Gastrocnemius medialis (tissue), 4 donors: Measurements from ENCODE around the gene LGALS12.

Source experiments
- POLR2A ChIP-seq, 2 donors: fragments of 450-650 bp; IDR thresholded peaks; one replicate each; pipeline ENCODE4 v1.6.1; 2017; ENCODE audit warnings: antibody characterized with exemption in 2 of 2, mild to moderate bottlenecking in 2 of 2, moderate library complexity in 2 of 2
- TF ChIP-seq, protein P1 (sequence below), 5 experiments: fragments of 450-650 bp in 3 of 5; fragments of 200-600 bp in 2 of 5; sonication (generic) in 2 of 5; IDR thresholded peaks in 4 of 5; conservative IDR thresholded peaks in 1 of 5; 1 replicate in 4 of 5; 2 replicates in 1 of 5; pipeline ENCODE4 v1.5.1; 2016 to 2019; ENCODE audit warnings: antibody characterized with exemption in 5 of 5, mild to moderate bottlenecking in 3 of 5, moderate library complexity in 3 of 5

DNA sequence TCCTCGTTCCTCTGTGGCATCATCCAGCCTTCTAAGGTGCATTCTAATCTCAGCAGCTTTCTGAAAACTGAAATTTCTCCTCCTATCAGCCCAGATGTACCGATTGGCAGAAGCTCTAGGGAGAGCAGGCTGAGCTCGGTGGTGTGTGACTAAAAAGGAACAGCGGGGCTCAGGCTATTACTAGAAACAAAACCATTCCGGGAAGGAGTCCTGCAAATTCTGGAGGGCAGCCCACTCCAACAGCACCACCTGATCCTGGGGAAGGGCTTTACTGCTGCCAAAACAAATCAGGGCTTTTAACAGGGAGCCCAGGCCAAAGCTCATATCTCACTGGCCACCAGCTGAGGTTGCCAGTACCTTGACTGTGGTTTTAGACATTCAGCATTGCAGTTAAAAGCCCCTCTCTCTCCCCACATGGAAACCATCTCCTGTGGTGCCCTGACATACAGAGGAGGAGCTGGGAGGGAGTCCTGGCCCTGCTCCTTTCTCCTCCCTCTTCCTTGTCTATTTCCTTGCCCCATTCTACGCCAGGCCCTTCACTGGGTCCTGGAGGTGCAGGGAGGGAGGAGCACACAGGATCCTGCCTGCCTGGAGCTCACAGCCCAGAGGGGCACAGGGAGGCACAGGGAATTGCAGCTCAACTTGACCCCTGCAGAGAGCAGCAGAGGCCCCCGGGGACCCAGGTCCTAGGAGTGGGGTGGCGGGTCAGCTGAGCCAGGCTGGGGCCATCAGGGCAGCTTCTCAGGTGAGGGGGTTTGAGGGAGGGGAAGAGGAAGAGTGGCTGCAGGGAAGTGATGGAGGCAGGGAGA is 31.6 kb downstream of the LGALS12 start:
- TF ChIP-seq, protein P1, sequence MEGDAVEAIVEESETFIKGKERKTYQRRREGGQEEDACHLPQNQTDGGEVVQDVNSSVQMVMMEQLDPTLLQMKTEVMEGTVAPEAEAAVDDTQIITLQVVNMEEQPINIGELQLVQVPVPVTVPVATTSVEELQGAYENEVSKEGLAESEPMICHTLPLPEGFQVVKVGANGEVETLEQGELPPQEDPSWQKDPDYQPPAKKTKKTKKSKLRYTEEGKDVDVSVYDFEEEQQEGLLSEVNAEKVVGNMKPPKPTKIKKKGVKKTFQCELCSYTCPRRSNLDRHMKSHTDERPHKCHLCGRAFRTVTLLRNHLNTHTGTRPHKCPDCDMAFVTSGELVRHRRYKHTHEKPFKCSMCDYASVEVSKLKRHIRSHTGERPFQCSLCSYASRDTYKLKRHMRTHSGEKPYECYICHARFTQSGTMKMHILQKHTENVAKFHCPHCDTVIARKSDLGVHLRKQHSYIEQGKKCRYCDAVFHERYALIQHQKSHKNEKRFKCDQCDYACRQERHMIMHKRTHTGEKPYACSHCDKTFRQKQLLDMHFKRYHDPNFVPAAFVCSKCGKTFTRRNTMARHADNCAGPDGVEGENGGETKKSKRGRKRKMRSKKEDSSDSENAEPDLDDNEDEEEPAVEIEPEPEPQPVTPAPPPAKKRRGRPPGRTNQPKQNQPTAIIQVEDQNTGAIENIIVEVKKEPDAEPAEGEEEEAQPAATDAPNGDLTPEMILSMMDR (IDR thresholded peaks at IDR 0.05 in 4 of 5, conservative IDR thresholded peaks at IDR 0.05 in 1 of 5): no peak
- peak in 1 of 2 donors; percentile 16 for TF ChIP-seq POLR2A (IDR thresholded peaks at IDR 0.05)
